ENCODE results near the gene CCND1.

GRCh38 chr11:69617220-69617619, 23.7 kb upstream of the CCND1 start:
- TF ChIP-seq CTCF (IDR thresholded peaks at IDR 0.05) (no peak), POLR2A (IDR thresholded peaks at IDR 0.05; ENCODE audit: low read depth) (no peak), POLR2AphosphoS5 (IDR thresholded peaks at IDR 0.05) (no peak), EP300 (IDR thresholded peaks at IDR 0.05) (no peak)
